OCI-LY7 (cell line): ENCODE data around the gene TTC38. TPM values are rescaled to one million over a fixed set of nuclear protein-coding genes. Genes with fewer than 3 reads are reported as not detected.

ENCODE experiments used
- BruUV-seq: library from RNA; stranded (reverse); fragments of 400-500 nt; replicated peaks from 2 replicates; lab custom pipeline; 2021; lab: Mats Ljungman, UMichigan
- CTCF ChIA-PET: fragments of 300-600 bp; sonication (Branson Sonifier 250); formaldehyde crosslinking; loops from one replicate; lab custom pipeline; 2022; ENCODE audit warnings: antibody characterized with exemption; ENCODE audit not compliant: unreplicated experiment; lab: Charles Lee
- POLR2A ChIA-PET: fragments of 300-600 bp; sonication (Branson Sonifier 250); formaldehyde crosslinking; loops from one replicate; lab custom pipeline; 2022; ENCODE audit warnings: antibody characterized with exemption; lab: Charles Lee
- DNase-seq: peaks from one replicate; pipeline ENCODE4 v3.0.0-alpha.2; 2015; ENCODE audit warnings: low spot score
- H2AFZ ChIP-seq: fragments of 200-600 bp; sonication (generic), shearing (Covaris generic); 2 replicates; pipeline ENCODE4 v1.6.1; 2014; ENCODE audit warnings: mild to moderate bottlenecking, antibody characterized with exemption, low read length, moderate library complexity
- H3K27ac ChIP-seq: fragments of 200-600 bp; sonication (generic); 2 replicates; pipeline ENCODE4 v1.5.1; 2014; ENCODE audit warnings: mixed run types, low read depth, mild to moderate bottlenecking, moderate library complexity, low read length, inconsistent platforms; ENCODE audit not compliant: poor library complexity, severe bottlenecking
- H3K36me3 ChIP-seq: fragments of 200-600 bp; sonication (generic); 2 replicates; pipeline ENCODE4 v1.6.1; 2014; ENCODE audit warnings: mild to moderate bottlenecking, antibody characterized with exemption, low read length, moderate library complexity, mixed read lengths; ENCODE audit not compliant: insufficient read depth
- H3K4me1 ChIP-seq: fragments of 200-600 bp; sonication (generic); 2 replicates; pipeline ENCODE4 v1.5.1; 2014; ENCODE audit warnings: mild to moderate bottlenecking, low read length; ENCODE audit not compliant: insufficient read depth, poor library complexity, severe bottlenecking
- H3K4me2 ChIP-seq: fragments of 200-600 bp; sonication (generic); 2 replicates; pipeline ENCODE4 v1.6.1; 2014; ENCODE audit warnings: mild to moderate bottlenecking, low read length
- H3K4me3 ChIP-seq: fragments of 200-600 bp; sonication (generic); 2 replicates; pipeline ENCODE4 v1.5.1; 2014; ENCODE audit warnings: mild to moderate bottlenecking, low read depth, low read length; ENCODE audit not compliant: poor library complexity, severe bottlenecking
- H3K79me2 ChIP-seq: fragments of 200-600 bp; sonication (generic); 2 replicates; pipeline ENCODE4 v1.6.1; 2016; ENCODE audit warnings: low read depth, mild to moderate bottlenecking, low read length, moderate library complexity, mixed read lengths; ENCODE audit not compliant: insufficient read depth
- H3K9me2 ChIP-seq: fragments of 200-600 bp; sonication (generic); 2 replicates; pipeline ENCODE4 v1.6.1; 2016; ENCODE audit warnings: mild to moderate bottlenecking, low read length, mixed read lengths; ENCODE audit not compliant: insufficient read depth
- H3K9me3 ChIP-seq: fragments of 200-600 bp; sonication (generic); 2 replicates; pipeline ENCODE4 v1.6.1; 2014; ENCODE audit warnings: mild to moderate bottlenecking, mixed run types, low read length, mixed read lengths
- H4K20me1 ChIP-seq: fragments of 200-600 bp; sonication (generic); 2 replicates; pipeline ENCODE4 v1.6.1; 2014; ENCODE audit warnings: mild to moderate bottlenecking, antibody characterized with exemption, low read length, moderate library complexity, mixed read lengths; ENCODE audit not compliant: insufficient read depth
- CTCF ChIP-seq: fragments of 200-600 bp; sonication (generic); conservative IDR thresholded peaks from 2 replicates; pipeline ENCODE4 v1.5.1; 2014; ENCODE audit warnings: mild to moderate bottlenecking, antibody characterized with exemption, low read length, moderate library complexity, mixed read lengths
- EZH2phosphoT487 ChIP-seq: fragments of 200-600 bp; sonication (generic); IDR thresholded peaks from 2 replicates; pipeline ENCODE4 v1.6.1; 2018; ENCODE audit warnings: low read depth, borderline replicate concordance, mild to moderate bottlenecking, mixed run types, antibody characterized with exemption, low read length, moderate library complexity, mixed read lengths
- intact Hi-C: fragments of 100-400 bp; cut with micrococcal nuclease; formaldehyde crosslinking; loops from one replicate; pipeline ENCODE4 v1.10.0; 2022; ENCODE audit not compliant: unreplicated experiment
- total RNA-seq, 2 experiments: library from RNA; depleted of rRNA in 1 of 2; stranded (reverse); fragments of >200 nt in 1 of 2; shearing (Covaris generic) in 1 of 2; gene quantifications; 2 replicates each; pipeline ENCODE4 v1.2.3, GENCODE V29; 2014 to 2022

TTC38 gene
- total RNA-seq, 2 experiments from 2014 or later = 0.44 to 2.7 TPM

- Histone ChIP-seq H3K4me2 (no peak overlapping the region), H4K20me1 (no peaks in the 10 kb centered on the region), H3K79me2 (no peaks in the 10 kb centered on the region), H3K9me2 (no peaks in the 10 kb centered on the region), H2AFZ (no peak overlapping the region), H3K4me3 (no peak overlapping the region), H3K9me3 (peaks cover 14% of the 10 kb centered on the region; the same call in 1 of the 2 replicates), H3K27ac (no peak overlapping the region), H3K36me3 (no peaks in the 10 kb centered on the region), H3K4me1 (peaks cover 27% of the 10 kb centered on the region)
- BruUV-seq = no TSS peak
- CTCF ChIA-PET = interaction anchor here (0.6 kb wide), 1 partner anchor 38 kb away, joined by 4 read pairs; no protein-coding TSS in a partner anchor
- POLR2A ChIA-PET = interaction anchor here (0.6 to 0.8 kb wide), 2 partner anchors 13 to 92 kb away, joined by 3 to 6 read pairs; no protein-coding TSS in a partner anchor
- DNase-seq = no peak
- intact Hi-C loops = no loop called here
- TF ChIP-seq CTCF = no peak
- TF ChIP-seq EZH2phosphoT487 = no peak
Observed at GRCh38 chr22:46242076-46242475, 25.7 kb upstream of the TTC38 start.

GRCh38 chr22:46244771-46245170 is 23.0 kb upstream of the TTC38 start:
- Histone ChIP-seq H2AFZ (no peak overlapping the region), H3K9me2 (no peaks in the 10 kb centered on the region), H3K79me2 (no peaks in the 10 kb centered on the region), H3K4me2 (no peak overlapping the region), H3K4me1 (peaks cover 23% of the 10 kb centered on the region), H3K36me3 (no peaks in the 10 kb centered on the region), H3K9me3 (no peaks in the 10 kb centered on the region), H4K20me1 (no peaks in the 10 kb centered on the region), H3K27ac (no peak overlapping the region), H3K4me3 (no peak overlapping the region)
- no TSS peak for BruUV-seq
- TF ChIP-seq EZH2phosphoT487 (no peak), CTCF (no peak)
- DNase-seq = no peak
- ChIA-PET POLR2A (no interaction called here), CTCF (no interaction called here)
- intact Hi-C loops = no loop called here

GRCh38 chr22:46245511-46245910 is 22.3 kb upstream of the TTC38 start:
- CTCF ChIA-PET = no interaction called here

More at GRCh38 chr22:46245511-46245910, 22.3 kb upstream of the TTC38 start:
- no peak for TF ChIP-seq EZH2phosphoT487
- TF ChIP-seq CTCF = no peak
- intact Hi-C loops = no loop called here
- Histone ChIP-seq H3K9me3 (no peaks in the 10 kb centered on the region), H3K9me2 (no peaks in the 10 kb centered on the region), H3K4me3 (no peak overlapping the region), H4K20me1 (no peaks in the 10 kb centered on the region), H3K27ac (no peak overlapping the region), H3K36me3 (no peaks in the 10 kb centered on the region), H3K79me2 (no peaks in the 10 kb centered on the region), H3K4me1 (peaks cover 16% of the 10 kb centered on the region), H2AFZ (no peak overlapping the region), H3K4me2 (no peak overlapping the region)
- no TSS peak for BruUV-seq
- POLR2A ChIA-PET = no interaction called here
- DNase-seq = no peak
